Common myeloid progenitor, CD34-positive (primary cell): Measurements from ENCODE around the gene ACOT7.

Experiments used
- CTCF ChIA-PET: fragments of 350-600 bp; sonication (Branson Sonifier 250); formaldehyde crosslinking; loops from one replicate; lab custom pipeline; 2021; ENCODE audit warnings: antibody characterized with exemption; lab: Charles Lee
- POLR2A ChIA-PET: fragments of 350-600 bp; sonication (Branson Sonifier 250); formaldehyde crosslinking; loops from one replicate; lab custom pipeline; 2021; ENCODE audit warnings: antibody characterized with exemption; lab: Charles Lee
- DNase-seq, 3 donors: peaks; one replicate each; pipeline versions ENCODE4 v3.0.0 to v3.0.0-alpha.2; 2013
- H3K27ac ChIP-seq, 2 experiments: 1 replicate in 1 of 2; 2 replicates in 1 of 2; pipeline ENCODE4 v1.7.0; 2013; ENCODE audit warnings: inconsistent platforms in 2 of 2, low read length in 2 of 2, mild to moderate bottlenecking in 2 of 2, low read depth in 1 of 2, moderate library complexity in 1 of 2; ENCODE audit not compliant: severe bottlenecking in 2 of 2, insufficient read depth in 1 of 2, poor library complexity in 1 of 2
- H3K27me3 ChIP-seq, 5 experiments: replicated peaks in 2 of 5; 1 replicate in 3 of 5; 2 replicates in 2 of 5; pipeline versions ENCODE4 v1.6.1 to v1.7.0; 2013; ENCODE audit warnings: low read length in 4 of 5, mild to moderate bottlenecking in 2 of 5, moderate library complexity in 2 of 5, inconsistent platforms in 1 of 5; ENCODE audit not compliant: insufficient read depth in 5 of 5, control insufficient read depth in 4 of 5
- H3K36me3 ChIP-seq, 4 experiments: 1 replicate in 2 of 4; 2 replicates in 2 of 4; pipeline versions ENCODE4 v1.6.1 to v1.7.0; 2013; ENCODE audit warnings: low read length in 3 of 4, control low read depth in 1 of 4, mild to moderate bottlenecking in 1 of 4; ENCODE audit not compliant: control insufficient read depth in 4 of 4, insufficient read depth in 4 of 4
- H3K4me1 ChIP-seq, 4 experiments: 1 replicate in 3 of 4; 2 replicates in 1 of 4; pipeline versions ENCODE4 v1.6.1 to v1.7.1; 2013; ENCODE audit warnings: low read length in 3 of 4, mild to moderate bottlenecking in 3 of 4, control low read depth in 1 of 4, inconsistent platforms in 1 of 4, moderate library complexity in 1 of 4; ENCODE audit not compliant: control insufficient read depth in 4 of 4, insufficient read depth in 4 of 4; ENCODE audit errors: control extremely low read depth in 1 of 4
- H3K4me3 ChIP-seq, 7 experiments: 1 replicate in 4 of 7; 2 replicates in 3 of 7; pipeline versions ENCODE4 v1.5.1 to v1.7.0; 2013; ENCODE audit warnings: mild to moderate bottlenecking in 7 of 7, low read length in 6 of 7, moderate library complexity in 6 of 7, inconsistent platforms in 2 of 7, low read depth in 2 of 7, control low read depth in 1 of 7; ENCODE audit not compliant: insufficient read depth in 4 of 7, control insufficient read depth in 1 of 7; ENCODE audit errors: extremely low read depth in 1 of 7
- H3K9me3 ChIP-seq, 5 experiments: 1 replicate in 4 of 5; 2 replicates in 1 of 5; pipeline versions ENCODE4 v1.6.1 to v1.7.1; 2013; ENCODE audit warnings: low read length in 4 of 5, mild to moderate bottlenecking in 2 of 5, inconsistent platforms in 1 of 5, low read depth in 1 of 5, moderate library complexity in 1 of 5; ENCODE audit not compliant: control insufficient read depth in 4 of 5, insufficient read depth in 2 of 5; ENCODE audit errors: control extremely low read depth in 1 of 5
- WGBS: methylation state at CpG from one replicate; pipeline ENCODE4 v1.1.5; 2013; ENCODE audit not compliant: insufficient coverage; 5-methylcytosine and 5-hydroxymethylcytosine counted together

ACOT7 gene

GRCh38 chr1:6218375-6219164, 175.0 kb downstream of the ACOT7 start:
- no peak overlapping the region for H3K27ac ChIP-seq
- 96% methylated on average over 15 of the region's 16 CpGs for WGBS
- H3K9me3 ChIP-seq = peaks cover 0 to 2% (median 0%) of the 10 kb centered on the region in 5 experiments
- no peak overlapping the region for H3K4me3 ChIP-seq
- no peak for DNase-seq
- ChIA-PET POLR2A (interaction anchor here (0.6 kb wide), 1 partner anchor 80 kb away, joined by 4 read pairs; no protein-coding TSS in a partner anchor), CTCF (interaction anchor here (0.9 to 1.7 kb wide), 2 partner anchors 12 to 186 kb away, joined by 3 to 4 read pairs; partner anchors contain the start of gene RNF207)
- peaks cover 0 to 4% (median 0%) of the 10 kb centered on the region in 5 experiments for H3K27me3 ChIP-seq
- H3K36me3 ChIP-seq = peaks cover 2 to 21% (median 11%) of the 10 kb centered on the region in 4 experiments
- H3K4me1 ChIP-seq = no peaks in the 10 kb centered on the region
